Measurements from ENCODE around the gene HSF2BP.
"Not testable (repeated sequence)": the region's sequence is repeated elsewhere in the genome, so short reads cannot be mapped to it uniquely, and the experiment has no call there.

The HSF2BP gene

GRCh38 chr21:43596616-43597015 lies 62.7 kb downstream of the HSF2BP start:
- no peak for DNase-seq

GRCh38 chr21:43595769-43596168 lies 63.5 kb downstream of the HSF2BP start:
- not testable (repeated sequence) for DNase-seq

GRCh38 chr21:43593078-43593477 lies 66.2 kb downstream of the HSF2BP start:
- DNase-seq = no peak

- DNase-seq = no peak
Observed at GRCh38 chr21:43591571-43591970, 67.7 kb downstream of the HSF2BP start.

GRCh38 chr21:43590194-43590593 lies 69.1 kb downstream of the HSF2BP start:
- no peak for DNase-seq

- no peak for DNase-seq
Observed at GRCh38 chr21:43588957-43589356, 70.3 kb downstream of the HSF2BP start.

- DNase-seq = no peak
Observed at GRCh38 chr21:43585924-43586413, 73.3 kb downstream of the HSF2BP start.

GRCh38 chr21:43585514-43585913 lies 73.8 kb downstream of the HSF2BP start:
- DNase-seq = no peak

GRCh38 chr21:43581453-43581852 lies 77.8 kb downstream of the HSF2BP start:
- no peak for DNase-seq

- no peak for DNase-seq
Observed at GRCh38 chr21:43578677-43579303, 80.5 kb downstream of the HSF2BP start.

- DNase-seq = no peak
Observed at GRCh38 chr21:43575473-43575844, 83.8 kb downstream of the HSF2BP start.

GRCh38 chr21:43574741-43575472 lies 84.4 kb downstream of the HSF2BP start:
- no peak for DNase-seq

GRCh38 chr21:43573921-43574320 lies 85.4 kb downstream of the HSF2BP start:
- no peak for DNase-seq

GRCh38 chr21:43572446-43572845 lies 86.8 kb downstream of the HSF2BP start:
- no peak for DNase-seq

- DNase-seq = no peak
Observed at GRCh38 chr21:43571976-43572375, 87.3 kb downstream of the HSF2BP start.

GRCh38 chr21:43570195-43570594 lies 89.1 kb downstream of the HSF2BP start:
- DNase-seq = not testable (repeated sequence)

GRCh38 chr21:43562451-43562850 lies 96.8 kb downstream of the HSF2BP start:
- DNase-seq = not testable (repeated sequence)

GRCh38 chr21:43540561-43540960 lies 118.7 kb downstream of the HSF2BP start:
- DNase-seq = not testable (repeated sequence)

- not testable (repeated sequence) for DNase-seq
Observed at GRCh38 chr21:43522495-43523131, 136.7 kb downstream of the HSF2BP start.

GRCh38 chr21:43517701-43518100 lies 141.6 kb downstream of the HSF2BP start:
- not testable (repeated sequence) for DNase-seq

- DNase-seq = not testable (repeated sequence)
Observed at GRCh38 chr21:43516860-43517627, 142.2 kb downstream of the HSF2BP start.

GRCh38 chr21:43516295-43516847 lies 142.9 kb downstream of the HSF2BP start:
- DNase-seq = not testable (repeated sequence)

- not testable (repeated sequence) for DNase-seq
Observed at GRCh38 chr21:43514834-43515233, 144.5 kb downstream of the HSF2BP start.

All from activated CD4-positive, alpha-beta T cell treated with anti-CD3 and anti-CD28 coated beads, Interleukin-2, Interleukin-6, amounts not matched to agents 100 ng/mL and 50 ng/mL, durations not matched to agents 16 hours and 8 hours (primary cell).